Effector memory CD4-positive, alpha-beta T cell (primary cell): Measurements from ENCODE around the gene KLK8.
A peak's percentile ranks its signal among the peaks of the same experiment; 100 is the strongest.

Source experiments
- DNase-seq, 3 donors: peaks; one replicate each; pipeline ENCODE4 v3.0.0-alpha.2; 2020
- H3K27ac ChIP-seq: 2 replicates; pipeline ENCODE4 v1.7.0; 2013; ENCODE audit warnings: mild to moderate bottlenecking, low read length, moderate library complexity; ENCODE audit not compliant: insufficient read depth, poor library complexity, severe bottlenecking
- H3K27me3 ChIP-seq: replicated peaks from 2 replicates; pipeline ENCODE4 v1.7.0; 2013; ENCODE audit warnings: mild to moderate bottlenecking, low read length; ENCODE audit not compliant: insufficient read depth, control insufficient read depth, poor library complexity, severe bottlenecking
- H3K36me3 ChIP-seq: 2 replicates; pipeline ENCODE4 v1.7.0; 2013; ENCODE audit warnings: mild to moderate bottlenecking, low read length, moderate library complexity; ENCODE audit not compliant: control insufficient read depth, insufficient read depth
- H3K4me1 ChIP-seq: 2 replicates; pipeline ENCODE4 v1.7.0; 2013; ENCODE audit warnings: low read length, mild to moderate bottlenecking; ENCODE audit not compliant: control insufficient read depth, insufficient read depth, poor library complexity, severe bottlenecking
- H3K4me3 ChIP-seq: 2 replicates; pipeline ENCODE4 v1.7.0; 2013; ENCODE audit warnings: low read length, low read depth, mild to moderate bottlenecking; ENCODE audit not compliant: insufficient read depth, poor library complexity, severe bottlenecking
- H3K9me3 ChIP-seq: 2 replicates; pipeline ENCODE4 v1.7.0; 2013; ENCODE audit warnings: mild to moderate bottlenecking, low read length, moderate library complexity; ENCODE audit not compliant: control insufficient read depth

KLK8 gene

DNA sequence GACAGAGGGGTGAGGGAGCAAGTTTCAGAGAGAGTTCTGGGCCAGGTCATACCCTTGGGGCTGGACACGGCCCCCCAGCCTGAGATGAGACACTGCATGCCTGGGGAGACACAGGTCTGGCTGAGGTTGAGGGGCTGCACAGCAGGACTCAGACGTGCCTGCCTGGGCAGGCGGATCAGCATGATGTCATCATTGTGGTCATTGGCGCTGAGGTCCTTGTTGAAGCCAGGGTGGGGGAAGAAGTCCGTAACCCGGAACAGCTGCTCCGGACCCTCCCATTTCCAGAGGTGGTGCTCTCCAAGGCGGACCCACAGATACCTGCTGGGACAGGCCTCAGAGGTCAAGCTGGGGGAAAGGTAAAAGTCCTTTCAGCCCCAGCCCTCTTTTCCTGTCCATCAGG lies 5.0 kb upstream of the KLK8 start:
- no peak for DNase-seq
- Histone ChIP-seq H3K4me3 (no peak overlapping the region), H3K27ac (no peak overlapping the region), H3K4me1 (no peaks in the 10 kb centered on the region), H3K9me3 (no peaks in the 10 kb centered on the region), H3K36me3 (no peaks in the 10 kb centered on the region), H3K27me3 (peaks cover 3% of the 10 kb centered on the region)

DNA sequence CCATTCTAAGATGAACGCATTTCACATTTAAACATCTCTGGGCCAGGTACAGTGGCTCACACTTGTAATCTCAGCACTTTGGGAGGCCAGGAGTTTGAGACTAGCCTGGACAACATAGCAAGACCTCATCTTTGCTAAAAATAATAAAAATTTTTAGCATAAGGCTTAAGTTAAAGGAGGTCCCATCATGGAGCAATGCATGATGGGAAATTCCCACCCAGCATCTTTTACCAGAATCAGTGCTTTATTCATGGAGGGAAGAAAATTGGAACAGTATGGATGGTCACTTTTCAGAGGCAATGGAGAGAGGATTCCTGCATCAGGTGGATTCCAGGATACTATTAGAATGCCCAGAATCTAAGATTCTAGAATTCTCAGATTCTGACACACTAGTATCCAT lies 3.8 kb upstream of the KLK8 start:
- Histone ChIP-seq H3K4me1 (no peaks in the 10 kb centered on the region), H3K4me3 (no peak overlapping the region), H3K27me3 (peaks cover 8% of the 10 kb centered on the region), H3K9me3 (no peaks in the 10 kb centered on the region), H3K27ac (no peak overlapping the region), H3K36me3 (no peaks in the 10 kb centered on the region)
- DNase-seq: no peak

DNA sequence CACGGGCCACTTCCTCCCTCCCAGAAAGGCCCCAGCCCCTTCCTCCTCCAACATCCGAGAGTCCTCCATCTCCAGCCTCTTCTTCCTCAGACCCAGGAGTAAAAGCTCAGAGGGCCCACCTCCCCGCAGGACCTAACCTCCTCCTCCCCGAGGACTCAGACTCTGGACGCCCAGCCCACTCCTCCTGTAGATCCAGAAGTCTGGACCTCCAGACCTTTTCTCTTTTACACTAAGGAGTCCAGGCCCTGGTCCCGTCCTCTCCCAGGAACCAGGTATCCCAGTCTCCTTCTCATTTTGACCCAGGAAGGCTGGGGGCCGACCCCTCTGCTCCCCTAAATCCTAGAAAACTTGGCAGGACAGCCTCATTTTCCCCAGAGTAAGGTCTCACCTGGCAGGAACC lies 1.9 kb upstream of the KLK8 start:
- no peak overlapping the region for H3K4me3 ChIP-seq
- no peaks in the 10 kb centered on the region for H3K36me3 ChIP-seq
- H3K9me3 ChIP-seq: no peaks in the 10 kb centered on the region
- H3K27me3 ChIP-seq: peaks cover 12% of the 10 kb centered on the region
- no peak for DNase-seq
- no peak overlapping the region for H3K27ac ChIP-seq
- no peaks in the 10 kb centered on the region for H3K4me1 ChIP-seq

DNA sequence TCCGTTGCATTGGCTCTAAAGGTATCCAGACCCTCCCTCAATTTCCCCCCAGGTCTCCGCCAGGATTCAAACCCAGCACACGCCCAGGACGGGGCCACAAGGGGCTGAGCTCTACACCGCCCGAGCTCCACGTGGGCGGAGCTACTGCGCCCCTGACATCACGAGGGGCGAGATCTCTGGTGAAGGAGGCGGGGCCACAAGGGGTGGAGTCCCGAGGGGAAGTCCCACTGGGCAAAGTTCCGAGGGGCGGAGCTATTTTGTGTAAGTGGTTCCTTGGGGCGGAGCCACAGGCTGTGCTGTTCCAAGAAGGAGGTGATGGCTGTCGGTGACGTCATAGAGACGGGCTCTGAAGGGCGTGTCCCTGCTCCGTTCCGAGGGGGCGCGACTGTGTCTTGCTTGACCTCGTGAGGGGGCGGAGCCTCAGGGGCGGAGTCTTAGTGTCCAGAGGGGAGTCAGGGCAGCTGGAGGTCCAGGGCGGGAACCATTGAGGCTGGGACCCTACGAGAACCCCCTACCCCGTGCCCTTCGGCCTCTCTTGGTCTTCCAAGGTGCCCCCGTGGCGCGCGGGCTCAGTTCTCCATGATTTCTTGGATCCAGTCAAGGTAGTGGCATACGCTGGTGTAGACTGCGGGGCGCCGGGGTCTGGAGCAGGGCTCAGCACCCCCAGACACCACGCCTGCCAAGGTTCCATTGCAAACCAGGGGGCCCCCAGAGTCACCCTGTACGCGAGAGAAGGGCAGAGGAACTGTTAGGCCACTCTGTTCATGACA lies 1.3 kb upstream of the KLK8 start:
- peak in 1 of 3 donors; percentile 1 for DNase-seq
- Histone ChIP-seq H3K27me3 (peaks cover 12% of the 10 kb centered on the region), H3K27ac (no peak overlapping the region), H3K36me3 (no peaks in the 10 kb centered on the region), H3K4me1 (no peaks in the 10 kb centered on the region), H3K4me3 (no peak overlapping the region), H3K9me3 (no peaks in the 10 kb centered on the region)

DNA sequence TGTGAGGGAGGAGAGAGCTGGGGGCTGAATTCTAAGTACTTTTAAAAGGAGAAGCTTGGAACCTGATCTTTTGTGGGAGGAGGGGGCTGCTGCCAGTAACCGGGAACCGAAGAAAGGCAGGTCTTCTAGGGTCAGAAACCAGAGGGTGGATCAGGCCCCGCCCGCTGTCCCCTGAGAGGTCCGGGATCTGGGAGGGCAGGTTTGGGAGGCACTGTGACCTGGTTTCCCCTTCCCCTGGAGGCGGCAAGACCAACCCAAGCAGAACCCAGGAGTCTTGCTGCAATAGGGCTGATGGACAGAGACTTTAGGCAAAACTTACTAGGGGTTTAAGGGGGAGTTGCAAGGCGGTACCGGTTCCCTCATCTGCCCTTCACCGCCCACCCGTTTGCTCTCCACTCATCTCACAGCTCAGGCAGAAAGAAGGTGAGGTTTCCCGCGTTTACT lies 707 bp upstream of the KLK8 start:
- Histone ChIP-seq H3K36me3 (no peaks in the 10 kb centered on the region), H3K4me3 (no peak overlapping the region), H3K9me3 (no peaks in the 10 kb centered on the region), H3K27ac (no peak overlapping the region), H3K27me3 (peaks cover 12% of the 10 kb centered on the region), H3K4me1 (no peaks in the 10 kb centered on the region)
- DNase-seq: no peak

DNA sequence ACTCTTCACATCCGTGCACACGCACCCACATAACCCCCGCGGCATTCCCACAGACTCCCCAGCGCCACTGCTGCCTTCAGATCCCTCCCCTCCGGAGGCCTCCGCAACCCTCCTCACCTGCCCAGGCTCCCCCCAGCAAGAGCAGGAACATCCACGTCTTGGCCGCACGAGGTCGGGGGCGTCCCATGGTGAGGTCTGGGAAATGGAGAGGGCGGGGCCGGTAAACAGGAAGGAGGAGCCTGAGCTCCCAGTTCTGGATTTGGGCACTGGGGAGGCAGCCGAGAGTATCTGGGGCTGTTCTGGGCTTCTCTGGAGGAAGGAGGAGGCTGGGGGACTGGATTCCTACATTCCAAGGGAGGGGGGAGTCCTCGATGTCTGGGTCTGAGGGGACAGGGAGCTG lies 423 bp downstream of the KLK8 start:
- H3K27ac ChIP-seq: no peak overlapping the region
- H3K4me3 ChIP-seq: no peak overlapping the region
- peaks cover 12% of the 10 kb centered on the region for H3K27me3 ChIP-seq
- H3K9me3 ChIP-seq: no peaks in the 10 kb centered on the region
- H3K4me1 ChIP-seq: no peaks in the 10 kb centered on the region
- DNase-seq: no peak
- H3K36me3 ChIP-seq: no peaks in the 10 kb centered on the region

DNA sequence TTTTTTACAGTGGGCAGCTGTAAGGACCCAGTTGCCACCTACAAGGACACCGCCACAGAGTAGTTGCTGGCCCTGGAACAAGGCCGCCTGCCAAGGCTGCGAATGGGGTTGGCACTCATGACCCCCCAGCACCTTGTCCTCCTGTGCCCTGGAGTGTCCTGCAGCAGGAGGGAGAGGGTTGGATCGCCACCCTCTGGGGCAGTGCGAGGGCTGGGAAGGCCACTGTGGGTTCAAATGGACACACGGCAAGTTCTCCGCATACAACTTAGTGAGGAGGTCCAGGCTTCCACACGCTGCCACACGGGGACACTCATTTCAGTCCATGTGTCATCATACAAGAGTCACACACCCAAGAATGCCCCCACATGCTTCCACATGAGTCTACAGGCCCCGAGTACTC lies 978 bp downstream of the KLK8 start:
- no peak overlapping the region for H3K4me3 ChIP-seq

DNA sequence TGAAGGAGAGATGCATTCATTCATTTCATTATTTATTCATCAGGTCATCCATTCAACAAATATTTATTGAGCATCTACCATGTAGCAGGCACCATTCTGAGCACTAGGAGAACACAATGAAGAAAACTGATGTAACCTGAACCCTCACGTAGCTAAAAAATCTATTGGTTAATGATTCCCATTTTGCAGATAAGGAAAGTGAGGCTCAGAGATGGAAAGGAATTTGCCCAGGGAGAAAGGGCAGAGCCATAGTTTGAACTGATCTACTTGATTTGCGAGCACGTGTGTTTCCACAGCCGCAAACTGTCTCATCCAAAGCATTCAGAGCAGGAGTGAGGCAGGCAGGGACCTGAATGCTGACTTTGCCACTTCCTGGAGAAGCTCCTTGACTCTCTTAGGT lies 2.7 kb downstream of the KLK8 start:
- Histone ChIP-seq H3K4me3 (no peak overlapping the region), H3K36me3 (no peaks in the 10 kb centered on the region), H3K27ac (no peak overlapping the region), H3K4me1 (no peaks in the 10 kb centered on the region), H3K9me3 (no peaks in the 10 kb centered on the region), H3K27me3 (peaks cover 12% of the 10 kb centered on the region)
- no peak for DNase-seq

More for the DNA sequence above, 978 bp downstream of the KLK8 start:
- no peak for DNase-seq
- no peaks in the 10 kb centered on the region for H3K9me3 ChIP-seq
- H3K36me3 ChIP-seq: no peaks in the 10 kb centered on the region
- H3K27ac ChIP-seq: no peak overlapping the region
- H3K4me1 ChIP-seq: no peaks in the 10 kb centered on the region
- peaks cover 12% of the 10 kb centered on the region for H3K27me3 ChIP-seq

DNA sequence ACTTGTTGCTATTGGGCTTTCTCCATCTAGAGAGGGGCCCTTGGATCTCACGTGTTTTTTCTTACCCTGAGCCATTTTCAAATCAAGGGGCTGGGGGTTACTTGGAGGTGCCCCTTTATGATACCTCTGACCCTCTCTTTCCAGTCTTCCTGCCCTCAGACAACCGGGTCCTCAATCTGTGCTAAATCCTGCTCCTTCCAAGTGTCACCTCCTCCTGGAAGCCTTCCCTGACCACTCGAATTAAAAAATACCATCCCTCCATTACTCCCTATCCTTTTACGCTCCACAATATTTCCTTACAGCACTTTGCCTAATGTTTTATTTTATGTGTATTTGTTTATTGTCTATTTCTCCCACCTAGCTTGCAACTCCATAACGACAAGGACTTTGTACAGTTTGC lies 3.3 kb downstream of the KLK8 start:
- Histone ChIP-seq H3K4me1 (no peaks in the 10 kb centered on the region), H3K36me3 (no peaks in the 10 kb centered on the region), H3K9me3 (no peaks in the 10 kb centered on the region), H3K27ac (no peak overlapping the region), H3K27me3 (peaks cover 12% of the 10 kb centered on the region), H3K4me3 (no peak overlapping the region)
- no peak for DNase-seq

DNA sequence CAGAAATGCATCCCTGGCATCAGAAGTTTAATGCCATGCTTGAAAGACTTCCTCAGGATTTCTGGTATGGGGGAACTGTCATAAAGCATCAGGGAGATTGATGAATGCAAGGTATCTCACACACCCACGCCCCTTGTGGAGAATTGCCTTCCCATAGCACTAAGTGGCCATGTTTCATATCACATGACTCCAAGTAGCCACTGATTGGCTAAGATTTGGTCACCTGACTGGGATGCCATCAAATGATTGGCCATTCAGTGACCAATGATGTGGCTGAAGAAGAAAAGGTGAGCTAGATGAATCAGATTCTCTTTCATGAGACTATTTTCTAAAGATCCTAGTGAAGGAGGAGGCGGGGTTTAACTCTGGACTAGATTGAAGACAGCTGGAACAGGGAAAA lies 7.3 kb downstream of the KLK8 start:
- Histone ChIP-seq H3K27ac (no peak overlapping the region), H3K4me3 (no peak overlapping the region), H3K9me3 (no peaks in the 10 kb centered on the region), H3K27me3 (no peaks in the 10 kb centered on the region), H3K4me1 (no peaks in the 10 kb centered on the region), H3K36me3 (no peaks in the 10 kb centered on the region)
- no peak for DNase-seq
